Uterus (tissue), 4 donors: ENCODE measurements around the gene CADM2. TPM values are rescaled to one million over a fixed set of nuclear protein-coding genes. Genes with fewer than 3 reads are reported as not detected.

ENCODE experiments used
- DNase-seq, 2 donors: peaks; one replicate each; pipeline ENCODE4 v3.0.0-alpha.2; 2019 to 2020
- H3K27ac ChIP-seq, 2 donors: fragments of 200-600 bp; sonication (generic); 1 replicate in 1 of 2; 2 replicates in 1 of 2; pipeline ENCODE4 v1.5.1; 2016 to 2018
- H3K27me3 ChIP-seq, 2 donors: fragments of 200-600 bp; sonication (generic); one replicate each; pipeline ENCODE4 v1.5.1; 2018 to 2019; ENCODE audit warnings: control low read depth in 1 of 2
- H3K36me3 ChIP-seq, 2 donors: fragments of 200-600 bp; sonication (generic); one replicate each; pipeline ENCODE4 v1.5.1; 2019; ENCODE audit warnings: control low read depth in 1 of 2
- H3K4me1 ChIP-seq, 2 donors: fragments of 200-600 bp; sonication (generic); one replicate each; pipeline ENCODE4 v1.5.1; 2018 to 2019; ENCODE audit warnings: control low read depth in 1 of 2
- H3K4me3 ChIP-seq, 2 donors: fragments of 200-600 bp; sonication (generic); 1 replicate in 1 of 2; 2 replicates in 1 of 2; pipeline ENCODE4 v1.5.1; 2018 to 2019; ENCODE audit warnings: mild to moderate bottlenecking in 1 of 2
- H3K9me3 ChIP-seq, 2 donors: fragments of 200-600 bp; sonication (generic); one replicate each; pipeline ENCODE4 v1.5.1; 2019; ENCODE audit warnings: control low read depth in 1 of 2
- CTCF ChIP-seq, 4 experiments: fragments of 200-600 bp in 2 of 4; fragments of 450-650 bp in 2 of 4; sonication (generic) in 2 of 4; IDR thresholded peaks; one replicate each; pipeline ENCODE4 v1.5.1; 2016 to 2019; ENCODE audit warnings: antibody characterized with exemption in 4 of 4, mild to moderate bottlenecking in 2 of 4, moderate library complexity in 1 of 4
- POLR2A ChIP-seq, 2 donors: fragments of 450-650 bp; IDR thresholded peaks; one replicate each; pipeline ENCODE4 v1.6.1; 2016; ENCODE audit warnings: antibody characterized with exemption in 2 of 2, mild to moderate bottlenecking in 1 of 2, moderate library complexity in 1 of 2
- intact Hi-C: fragments of 100-400 bp; cut with DNase I; formaldehyde crosslinking; loops from one replicate; pipeline ENCODE4 v1.15.1; 2023; ENCODE audit warnings: low total_unique reads
- total RNA-seq, 4 donors: library from RNA; depleted of rRNA in 3 of 4; stranded (reverse); fragments of >200 nt in 3 of 4; gene quantifications; one replicate each; pipeline versions ENCODE4 v1.1.0 to v1.2.4, GENCODE V29; 2014 to 2023
- donor health status: DM: yes; HTN: yes; CAD: no.

Gene CADM2
- total RNA-seq, 4 donors from 2014 or later: 0.29 to 6.6 (median 0.85) TPM; not detected in 1

- intact Hi-C loops: no loop called here
- no peak overlapping the region for H3K27ac ChIP-seq
- H3K4me1 ChIP-seq: no peaks in the 10 kb centered on the region
- no peak for DNase-seq
- no peak overlapping the region for H3K4me3 ChIP-seq
- no peaks in the 10 kb centered on the region for H3K9me3 ChIP-seq
- TF ChIP-seq POLR2A (IDR thresholded peaks at IDR 0.05): no peak
- no peak for TF ChIP-seq CTCF (IDR thresholded peaks at IDR 0.05)
- H3K27me3 ChIP-seq: no peaks in the 10 kb centered on the region
- H3K36me3 ChIP-seq: no peaks in the 10 kb centered on the region
Measured at GRCh38 chr3:85370341-85370740, 411.6 kb downstream of the CADM2 start.

GRCh38 chr3:85376131-85376530 lies 417.3 kb downstream of the CADM2 start:
- H3K4me1 ChIP-seq: no peaks in the 10 kb centered on the region
- no peak overlapping the region for H3K4me3 ChIP-seq
- H3K27me3 ChIP-seq: no peaks in the 10 kb centered on the region
- H3K27ac ChIP-seq: no peak overlapping the region
- TF ChIP-seq CTCF (IDR thresholded peaks at IDR 0.05) (no peak), POLR2A (IDR thresholded peaks at IDR 0.05) (no peak)
- no peak for DNase-seq
- no peaks in the 10 kb centered on the region for H3K9me3 ChIP-seq
- intact Hi-C loops: no loop called here
- H3K36me3 ChIP-seq: no peaks in the 10 kb centered on the region

GRCh38 chr3:85377115-85377514 lies 418.3 kb downstream of the CADM2 start:
- TF ChIP-seq CTCF (IDR thresholded peaks at IDR 0.05) (no peak), POLR2A (IDR thresholded peaks at IDR 0.05) (no peak)
- no peak for DNase-seq
- H3K4me3 ChIP-seq: no peak overlapping the region
- no peaks in the 10 kb centered on the region for H3K9me3 ChIP-seq
- H3K27ac ChIP-seq: no peak overlapping the region
- no peaks in the 10 kb centered on the region for H3K36me3 ChIP-seq
- H3K27me3 ChIP-seq: no peaks in the 10 kb centered on the region
- no peaks in the 10 kb centered on the region for H3K4me1 ChIP-seq
- intact Hi-C loops: no loop called here

- H3K36me3 ChIP-seq: no peaks in the 10 kb centered on the region
- DNase-seq: no peak
- no peak overlapping the region for H3K4me3 ChIP-seq
- H3K4me1 ChIP-seq: peaks cover 0 to 3% of the 10 kb centered on the region in 2 donors
- no peaks in the 10 kb centered on the region for H3K9me3 ChIP-seq
- no peaks in the 10 kb centered on the region for H3K27me3 ChIP-seq
- no peak overlapping the region for H3K27ac ChIP-seq
- intact Hi-C loops: no loop called here
- TF ChIP-seq CTCF (IDR thresholded peaks at IDR 0.05) (no peak), POLR2A (IDR thresholded peaks at IDR 0.05) (no peak)
Measured at GRCh38 chr3:85384372-85384771, 425.6 kb downstream of the CADM2 start.

GRCh38 chr3:85387913-85388505 lies 429.2 kb downstream of the CADM2 start:
- TF ChIP-seq CTCF (IDR thresholded peaks at IDR 0.05): no peak
- TF ChIP-seq POLR2A (IDR thresholded peaks at IDR 0.05): no peak
- intact Hi-C loops: no loop called here
- H3K27ac ChIP-seq: no peak overlapping the region
- H3K4me1 ChIP-seq: peaks cover 0 to 3% of the 10 kb centered on the region in 2 donors
- no peak overlapping the region for H3K4me3 ChIP-seq
- H3K27me3 ChIP-seq: no peaks in the 10 kb centered on the region
- no peaks in the 10 kb centered on the region for H3K36me3 ChIP-seq
- DNase-seq: no peak
- H3K9me3 ChIP-seq: no peaks in the 10 kb centered on the region
